ENCODE data around the gene RAB17. TPM values are rescaled to one million over a fixed set of nuclear protein-coding genes. Genes with fewer than 3 reads are reported as not detected.

The RAB17 gene
- total and polyA plus RNA-seq, 12 donors = 1.9 to 7.6 (median 4.8) TPM

- ATAC-seq = no peak
Observed at GRCh38 chr2:237563816-237564215, 26.7 kb downstream of the RAB17 start.

GRCh38 chr2:237561221-237561620 is 29.3 kb downstream of the RAB17 start:
- no peaks in the 10 kb centered on the region for H3K36me3 ChIP-seq
- H3K9me3 ChIP-seq = peaks cover 0 to 3% (median 0%) of the 10 kb centered on the region in 11 donors
- ATAC-seq (no peak), DNase-seq (no peak)
- peaks cover 0 to 20% (median 6%) of the 10 kb centered on the region in 7 donors for H3K27me3 ChIP-seq
- no peak for TF ChIP-seq CTCF (IDR thresholded peaks at IDR 0.05)
- H3K27ac ChIP-seq = no peak overlapping the region
- WGBS, 2 donors = 93 to 95% methylated on average over 7 of the region's 7 CpGs
- intact Hi-C loops (cut with DNase I) = loop anchor here in 1 of 10 donors (10.0 kb wide), 1 partner anchor 436 kb away; no protein-coding TSS in a partner anchor
- no peak overlapping the region for H3K4me3 ChIP-seq
- H3K4me1 ChIP-seq = peaks cover 0 to 12% (median 9%) of the 10 kb centered on the region in 9 donors

More at GRCh38 chr2:237563816-237564215, 26.7 kb downstream of the RAB17 start:
- WGBS, 2 donors = 18 to 20% methylated on average over 14 of the region's 14 CpGs
- no peak overlapping the region for H3K4me3 ChIP-seq
- H3K27me3 ChIP-seq = peaks cover 0 to 23% (median 6%) of the 10 kb centered on the region in 7 donors
- no peak overlapping the region for H3K27ac ChIP-seq
- intact Hi-C loops (cut with DNase I) = loop anchor here in 1 of 10 donors (10.0 kb wide), 1 partner anchor 439 kb away; no protein-coding TSS in a partner anchor
- no peaks in the 10 kb centered on the region for H3K36me3 ChIP-seq
- TF ChIP-seq CTCF (IDR thresholded peaks at IDR 0.05) = no peak
- DNase-seq = no peak
- no peaks in the 10 kb centered on the region for H3K9me3 ChIP-seq
- peaks cover 0 to 9% (median 7%) of the 10 kb centered on the region in 9 donors for H3K4me1 ChIP-seq

- no peak overlapping the region for H3K4me3 ChIP-seq
- H3K4me1 ChIP-seq = peaks cover 0 to 12% (median 9%) of the 10 kb centered on the region in 9 donors
- peak in 6 of 8 donors; percentile 15 to 69 (median 65) for ATAC-seq
- peaks cover 0 to 9% (median 0%) of the 10 kb centered on the region in 9 donors for H3K36me3 ChIP-seq
- peaks cover 0 to 7% (median 0%) of the 10 kb centered on the region in 7 donors for H3K27me3 ChIP-seq
- peaks cover 0 to 21% (median 11%) of the 10 kb centered on the region in 11 donors for H3K9me3 ChIP-seq
- intact Hi-C loops (cut with DNase I) = no loop called here
- no peak overlapping the region for H3K27ac ChIP-seq
- DNase-seq = peak; percentile 44 to 49
- 49 to 54% methylated on average over 22 of the region's 22 CpGs for WGBS, 2 donors
- no peak for TF ChIP-seq CTCF (IDR thresholded peaks at IDR 0.05)
Observed at GRCh38 chr2:237558961-237559641, 31.4 kb downstream of the RAB17 start.

- H3K27ac ChIP-seq = no peak overlapping the region
- no peaks in the 10 kb centered on the region for H3K27me3 ChIP-seq
- ATAC-seq (no peak), DNase-seq (no peak)
- 75 to 77% methylated on average over 4 of the region's 4 CpGs for WGBS, 2 donors
- H3K9me3 ChIP-seq = peaks cover 0 to 21% (median 11%) of the 10 kb centered on the region in 11 donors
- peaks cover 0 to 21% (median 0%) of the 10 kb centered on the region in 9 donors for H3K36me3 ChIP-seq
- intact Hi-C loops (cut with DNase I) = no loop called here
- H3K4me3 ChIP-seq = no peak overlapping the region
- H3K4me1 ChIP-seq = peaks cover 0 to 12% (median 9%) of the 10 kb centered on the region in 9 donors
- TF ChIP-seq CTCF (IDR thresholded peaks at IDR 0.05) = no peak
Observed at GRCh38 chr2:237557633-237558015, 32.9 kb downstream of the RAB17 start.

All from heart right ventricle (tissue), 16 donors.